ENCODE results near the gene TEKT3.
A peak's percentile ranks its signal among the peaks of the same experiment; 100 is the strongest.

Gene TEKT3

GRCh38 chr17:15260376-15261257, 80.8 kb downstream of the TEKT3 start:
- H3K27me3 ChIP-seq (ENCODE audit: insufficient read depth, low read depth, severe bottlenecking), result peaks cover 39% of the 10 kb centered on the region
- H3K36me3 ChIP-seq, result no peaks in the 10 kb centered on the region
- H3K9me3 ChIP-seq (ENCODE audit: severe bottlenecking), result no peaks in the 10 kb centered on the region
- H3K4me3 ChIP-seq (ENCODE audit: low read depth, low read length), result peak overlapping the region; percentile 74
- H3K27ac ChIP-seq, result no peak overlapping the region
- peak; percentile 79 for TF ChIP-seq CTCF (IDR thresholded peaks at IDR 0.05; ENCODE audit: low read depth, low read length)
- DNase-seq, result peak; percentile 74

- peaks cover 21% of the 10 kb centered on the region for H3K27me3 ChIP-seq (ENCODE audit: insufficient read depth, low read depth, severe bottlenecking)
- no peaks in the 10 kb centered on the region for H3K9me3 ChIP-seq (ENCODE audit: severe bottlenecking)
- no peak for DNase-seq
- H3K4me3 ChIP-seq (ENCODE audit: low read depth, low read length), result no peak overlapping the region
- no peak for TF ChIP-seq CTCF (IDR thresholded peaks at IDR 0.05; ENCODE audit: low read depth, low read length)
- H3K27ac ChIP-seq, result no peak overlapping the region
- H3K36me3 ChIP-seq, result no peaks in the 10 kb centered on the region
Measured at GRCh38 chr17:15257796-15258512, 83.4 kb downstream of the TEKT3 start.

- DNase-seq, result peak; percentile 75
- Histone ChIP-seq H3K27me3 (ENCODE audit: insufficient read depth, low read depth, severe bottlenecking) (peaks cover 14% of the 10 kb centered on the region), H3K4me3 (ENCODE audit: low read depth, low read length) (no peak overlapping the region), H3K36me3 (no peaks in the 10 kb centered on the region), H3K9me3 (ENCODE audit: severe bottlenecking) (no peaks in the 10 kb centered on the region), H3K27ac (no peak overlapping the region)
- TF ChIP-seq CTCF (IDR thresholded peaks at IDR 0.05; ENCODE audit: low read depth, low read length), result peak; percentile 90
Measured at GRCh38 chr17:15257258-15257788, 84.1 kb downstream of the TEKT3 start.

GRCh38 chr17:15256689-15257088, 84.7 kb downstream of the TEKT3 start:
- no peak for TF ChIP-seq CTCF (IDR thresholded peaks at IDR 0.05; ENCODE audit: low read depth, low read length)
- Histone ChIP-seq H3K9me3 (ENCODE audit: severe bottlenecking) (no peaks in the 10 kb centered on the region), H3K27me3 (ENCODE audit: insufficient read depth, low read depth, severe bottlenecking) (peaks cover 8% of the 10 kb centered on the region), H3K4me3 (ENCODE audit: low read depth, low read length) (no peak overlapping the region), H3K36me3 (no peaks in the 10 kb centered on the region), H3K27ac (no peak overlapping the region)
- no peak for DNase-seq

GRCh38 chr17:15255713-15256454, 85.5 kb downstream of the TEKT3 start:
- H3K36me3 ChIP-seq, result no peaks in the 10 kb centered on the region
- H3K27ac ChIP-seq, result no peak overlapping the region
- no peak overlapping the region for H3K4me3 ChIP-seq (ENCODE audit: low read depth, low read length)
- H3K27me3 ChIP-seq (ENCODE audit: insufficient read depth, low read depth, severe bottlenecking), result peaks cover under 1% of the 10 kb centered on the region
- no peak for DNase-seq
- TF ChIP-seq CTCF (IDR thresholded peaks at IDR 0.05; ENCODE audit: low read depth, low read length), result no peak
- no peaks in the 10 kb centered on the region for H3K9me3 ChIP-seq (ENCODE audit: severe bottlenecking)

Measured in WERI-Rb-1 (cell line).